Measurements from ENCODE around the gene CACNA2D4.
A peak's percentile ranks its signal among the peaks of the same experiment; 100 is the strongest.
"Not testable (repeated sequence)": the region's sequence is repeated elsewhere in the genome, so short reads cannot be mapped to it uniquely, and the experiment has no call there.

Gene CACNA2D4

GRCh38 chr12:1918081-1918883, at the start of gene CACNA2D4:
Gene CACNA2D4, minus strand, starts transcription at chr12:1918652. Its CDS starts 179 bp downstream, at chr12:1918473.
- no peak for DNase-seq

- no peak for DNase-seq
Observed at GRCh38 chr12:1966561-1967226, 48.2 kb upstream of the CACNA2D4 start.

GRCh38 chr12:1965916-1966315, 47.5 kb upstream of the CACNA2D4 start:
- no peak for DNase-seq

GRCh38 chr12:1962051-1963020, 43.9 kb upstream of the CACNA2D4 start:
- no peak for DNase-seq

GRCh38 chr12:1956716-1957115, 38.3 kb upstream of the CACNA2D4 start:
- no peak for DNase-seq

- DNase-seq: no peak
Observed at GRCh38 chr12:1949771-1950470, 31.5 kb upstream of the CACNA2D4 start.

GRCh38 chr12:1948883-1949282, 30.4 kb upstream of the CACNA2D4 start:
- no peak for DNase-seq

GRCh38 chr12:1947081-1947480, 28.6 kb upstream of the CACNA2D4 start:
- no peak for DNase-seq

GRCh38 chr12:1946296-1946695, 27.8 kb upstream of the CACNA2D4 start:
- no peak for DNase-seq

- not testable (repeated sequence) for DNase-seq
Observed at GRCh38 chr12:1945502-1945901, 27.1 kb upstream of the CACNA2D4 start.

GRCh38 chr12:1939801-1940607, 21.6 kb upstream of the CACNA2D4 start:
- peak; percentile 42 to 85 for DNase-seq

- DNase-seq: no peak
Observed at GRCh38 chr12:1939331-1939730, 20.9 kb upstream of the CACNA2D4 start.

- no peak for DNase-seq
Observed at GRCh38 chr12:1937481-1938224, 19.2 kb upstream of the CACNA2D4 start.

- no peak for DNase-seq
Observed at GRCh38 chr12:1936406-1937320, 18.2 kb upstream of the CACNA2D4 start.

- no peak for DNase-seq
Observed at GRCh38 chr12:1935700-1936378, 17.4 kb upstream of the CACNA2D4 start.

GRCh38 chr12:1935242-1935641, 16.8 kb upstream of the CACNA2D4 start:
- DNase-seq: no peak

GRCh38 chr12:1934831-1935230, 16.4 kb upstream of the CACNA2D4 start:
- no peak for DNase-seq

GRCh38 chr12:1934068-1934467, 15.6 kb upstream of the CACNA2D4 start:
- DNase-seq: no peak
